ENCODE measurements around the gene NR3C2. TPM values are rescaled to one million over a fixed set of nuclear protein-coding genes. Genes with fewer than 3 reads are reported as not detected.

The NR3C2 gene
- total and polyA plus RNA-seq, 10 of the 15 experiments (the other 5 are each of a cell fraction or from before 2014, with no cell fraction given) = 0.05 to 0.11 (median 0.08) TPM; not detected in 4

DNA sequence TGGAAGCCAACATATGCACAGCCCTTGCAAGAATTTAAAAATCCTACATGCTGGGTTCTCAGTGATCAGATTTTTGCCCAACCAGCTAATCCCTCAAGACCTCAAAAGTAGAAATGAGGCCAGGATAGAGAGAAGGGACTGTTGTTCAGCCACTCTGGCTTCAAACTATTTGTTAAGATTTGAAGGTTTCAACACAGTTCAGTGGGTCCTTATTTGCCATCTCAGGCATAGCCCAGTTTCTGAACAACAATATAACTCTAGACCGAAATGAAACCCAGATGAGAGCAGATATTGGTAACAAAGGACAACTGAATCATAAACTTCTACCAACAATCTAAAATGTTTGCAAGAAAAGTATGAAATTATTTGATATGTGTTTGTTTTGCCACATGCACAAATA, 237.3 kb downstream of the NR3C2 start (continued):
- TF ChIP-seq, protein P1, sequence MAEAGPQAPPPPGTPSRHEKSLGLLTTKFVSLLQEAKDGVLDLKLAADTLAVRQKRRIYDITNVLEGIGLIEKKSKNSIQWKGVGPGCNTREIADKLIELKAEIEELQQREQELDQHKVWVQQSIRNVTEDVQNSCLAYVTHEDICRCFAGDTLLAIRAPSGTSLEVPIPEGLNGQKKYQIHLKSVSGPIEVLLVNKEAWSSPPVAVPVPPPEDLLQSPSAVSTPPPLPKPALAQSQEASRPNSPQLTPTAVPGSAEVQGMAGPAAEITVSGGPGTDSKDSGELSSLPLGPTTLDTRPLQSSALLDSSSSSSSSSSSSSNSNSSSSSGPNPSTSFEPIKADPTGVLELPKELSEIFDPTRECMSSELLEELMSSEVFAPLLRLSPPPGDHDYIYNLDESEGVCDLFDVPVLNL (IDR thresholded peaks at IDR 0.05; ENCODE audit: low read depth, low read length) = no peak
- TF ChIP-seq, protein P2, sequence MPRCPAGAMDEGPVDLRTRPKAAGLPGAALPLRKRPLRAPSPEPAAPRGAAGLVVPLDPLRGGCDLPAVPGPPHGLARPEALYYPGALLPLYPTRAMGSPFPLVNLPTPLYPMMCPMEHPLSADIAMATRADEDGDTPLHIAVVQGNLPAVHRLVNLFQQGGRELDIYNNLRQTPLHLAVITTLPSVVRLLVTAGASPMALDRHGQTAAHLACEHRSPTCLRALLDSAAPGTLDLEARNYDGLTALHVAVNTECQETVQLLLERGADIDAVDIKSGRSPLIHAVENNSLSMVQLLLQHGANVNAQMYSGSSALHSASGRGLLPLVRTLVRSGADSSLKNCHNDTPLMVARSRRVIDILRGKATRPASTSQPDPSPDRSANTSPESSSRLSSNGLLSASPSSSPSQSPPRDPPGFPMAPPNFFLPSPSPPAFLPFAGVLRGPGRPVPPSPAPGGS (IDR thresholded peaks at IDR 0.05; ENCODE audit: borderline replicate concordance, insufficient read depth, low read depth, low read length, poor library complexity, severe bottlenecking) = no peak
- no peak for TF ChIP-seq GABPA (IDR thresholded peaks at IDR 0.05; ENCODE audit: low read depth)
- TF ChIP-seq PAX5 (IDR thresholded peaks at IDR 0.05; ENCODE audit: borderline replicate concordance, low read depth, low read length) = no peak

DNA sequence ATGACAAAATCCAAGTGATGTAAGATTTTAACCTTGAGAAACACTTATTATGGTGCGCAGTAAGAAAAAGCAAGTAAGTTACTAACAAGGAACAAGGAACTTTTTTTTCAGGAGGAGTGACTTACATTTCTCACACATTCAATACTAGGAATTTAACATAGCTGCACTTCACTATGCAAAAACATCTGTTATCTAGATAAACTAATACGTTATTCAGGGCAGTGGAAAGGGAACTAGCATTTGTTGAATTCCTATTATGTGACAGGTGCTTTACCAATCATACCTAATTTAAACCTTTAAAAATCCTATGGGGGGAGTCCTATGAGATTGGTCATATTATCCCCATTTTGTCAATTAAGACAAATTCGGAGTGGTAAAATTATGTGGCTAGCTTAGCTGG, 238.0 kb downstream of the NR3C2 start:
- Histone ChIP-seq H3K36me3 (ENCODE audit: control insufficient read depth in 2 of 2, insufficient read depth in 2 of 2, low read length in 1 of 2) (no peaks in the 10 kb centered on the region), H3K27me3 (replicated peaks in 1 of 2; ENCODE audit: control insufficient read depth in 2 of 2, insufficient read depth in 2 of 2, low read length in 1 of 2) (no peaks in the 10 kb centered on the region; a peak in 1 of 4 replicates), H4K20me1 (ENCODE audit: control insufficient read depth, insufficient read depth) (no peaks in the 10 kb centered on the region), H3K9me3 (replicated peaks; ENCODE audit: control insufficient read depth, insufficient read depth, low read length) (no peaks in the 10 kb centered on the region), H3K79me2 (ENCODE audit: control insufficient read depth, insufficient read depth, low read length) (no peaks in the 10 kb centered on the region), H3K27ac (ENCODE audit: control insufficient read depth, insufficient read depth) (no peak overlapping the region), H3K4me2 (ENCODE audit: control insufficient read depth, insufficient read depth) (no peak overlapping the region), H3K9ac (ENCODE audit: control insufficient read depth, insufficient read depth, low read length) (no peak overlapping the region), H3K4me1 (ENCODE audit: control insufficient read depth, insufficient read depth, low read length) (no peaks in the 10 kb centered on the region), H2AFZ (ENCODE audit: control insufficient read depth, low read depth, low read length) (no peak overlapping the region), H3K4me3 (no peak overlapping the region)
- DNase-seq (ENCODE audit: low read depth, low spot score) (no peak), FAIRE-seq (no peak), ATAC-seq (no peak)
- BruUV-seq (replicated peaks) = no TSS peak
- ChIA-PET POLR2A (no interaction called here), CTCF (no interaction called here), RAD21 (ENCODE audit: unreplicated experiment) (no interaction called here), SMC1A (ENCODE audit: uncharacterized antibody, unreplicated experiment) (no interaction called here)
- intact Hi-C loops (cut with micrococcal nuclease; ENCODE audit: unreplicated experiment) = no loop called here
- in situ Hi-C loops (cut with MboI) = no loop called here
- 34% methylated on average over 3 of the region's 3 CpGs for whole genome bisulfite sequencing (ENCODE audit: insufficient coverage, insufficient replicate concordance, low lambda C conversion rate, missing lambda C conversion rate)
- TF ChIP-seq RUNX3 (IDR thresholded peaks at IDR 0.05; ENCODE audit: low read length) = no peak
- TF ChIP-seq EGR1 (IDR thresholded peaks at IDR 0.05; ENCODE audit: borderline replicate concordance in 1 of 2, low read depth in 2 of 2, low read length in 2 of 2) = no peak
- TF ChIP-seq, protein P3, sequence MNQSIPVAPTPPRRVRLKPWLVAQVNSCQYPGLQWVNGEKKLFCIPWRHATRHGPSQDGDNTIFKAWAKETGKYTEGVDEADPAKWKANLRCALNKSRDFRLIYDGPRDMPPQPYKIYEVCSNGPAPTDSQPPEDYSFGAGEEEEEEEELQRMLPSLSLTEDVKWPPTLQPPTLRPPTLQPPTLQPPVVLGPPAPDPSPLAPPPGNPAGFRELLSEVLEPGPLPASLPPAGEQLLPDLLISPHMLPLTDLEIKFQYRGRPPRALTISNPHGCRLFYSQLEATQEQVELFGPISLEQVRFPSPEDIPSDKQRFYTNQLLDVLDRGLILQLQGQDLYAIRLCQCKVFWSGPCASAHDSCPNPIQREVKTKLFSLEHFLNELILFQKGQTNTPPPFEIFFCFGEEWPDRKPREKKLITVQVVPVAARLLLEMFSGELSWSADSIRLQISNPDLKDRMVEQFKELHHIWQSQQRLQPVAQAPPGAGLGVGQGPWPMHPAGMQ (IDR thresholded peaks at IDR 0.05; ENCODE audit: borderline replicate concordance) = no peak
- no peak for TF ChIP-seq SUZ12 (IDR thresholded peaks at IDR 0.05; ENCODE audit: unreplicated experiment)
- no peak for TF ChIP-seq SREBF1 (IDR thresholded peaks at IDR 0.05; ENCODE audit: low read length)
- TF ChIP-seq, protein P4, sequence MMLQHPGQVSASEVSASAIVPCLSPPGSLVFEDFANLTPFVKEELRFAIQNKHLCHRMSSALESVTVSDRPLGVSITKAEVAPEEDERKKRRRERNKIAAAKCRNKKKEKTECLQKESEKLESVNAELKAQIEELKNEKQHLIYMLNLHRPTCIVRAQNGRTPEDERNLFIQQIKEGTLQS (IDR thresholded peaks at IDR 0.05; ENCODE audit: borderline replicate concordance, extremely low read depth, low read depth, low read length) = no peak
- TF ChIP-seq, protein P5, sequence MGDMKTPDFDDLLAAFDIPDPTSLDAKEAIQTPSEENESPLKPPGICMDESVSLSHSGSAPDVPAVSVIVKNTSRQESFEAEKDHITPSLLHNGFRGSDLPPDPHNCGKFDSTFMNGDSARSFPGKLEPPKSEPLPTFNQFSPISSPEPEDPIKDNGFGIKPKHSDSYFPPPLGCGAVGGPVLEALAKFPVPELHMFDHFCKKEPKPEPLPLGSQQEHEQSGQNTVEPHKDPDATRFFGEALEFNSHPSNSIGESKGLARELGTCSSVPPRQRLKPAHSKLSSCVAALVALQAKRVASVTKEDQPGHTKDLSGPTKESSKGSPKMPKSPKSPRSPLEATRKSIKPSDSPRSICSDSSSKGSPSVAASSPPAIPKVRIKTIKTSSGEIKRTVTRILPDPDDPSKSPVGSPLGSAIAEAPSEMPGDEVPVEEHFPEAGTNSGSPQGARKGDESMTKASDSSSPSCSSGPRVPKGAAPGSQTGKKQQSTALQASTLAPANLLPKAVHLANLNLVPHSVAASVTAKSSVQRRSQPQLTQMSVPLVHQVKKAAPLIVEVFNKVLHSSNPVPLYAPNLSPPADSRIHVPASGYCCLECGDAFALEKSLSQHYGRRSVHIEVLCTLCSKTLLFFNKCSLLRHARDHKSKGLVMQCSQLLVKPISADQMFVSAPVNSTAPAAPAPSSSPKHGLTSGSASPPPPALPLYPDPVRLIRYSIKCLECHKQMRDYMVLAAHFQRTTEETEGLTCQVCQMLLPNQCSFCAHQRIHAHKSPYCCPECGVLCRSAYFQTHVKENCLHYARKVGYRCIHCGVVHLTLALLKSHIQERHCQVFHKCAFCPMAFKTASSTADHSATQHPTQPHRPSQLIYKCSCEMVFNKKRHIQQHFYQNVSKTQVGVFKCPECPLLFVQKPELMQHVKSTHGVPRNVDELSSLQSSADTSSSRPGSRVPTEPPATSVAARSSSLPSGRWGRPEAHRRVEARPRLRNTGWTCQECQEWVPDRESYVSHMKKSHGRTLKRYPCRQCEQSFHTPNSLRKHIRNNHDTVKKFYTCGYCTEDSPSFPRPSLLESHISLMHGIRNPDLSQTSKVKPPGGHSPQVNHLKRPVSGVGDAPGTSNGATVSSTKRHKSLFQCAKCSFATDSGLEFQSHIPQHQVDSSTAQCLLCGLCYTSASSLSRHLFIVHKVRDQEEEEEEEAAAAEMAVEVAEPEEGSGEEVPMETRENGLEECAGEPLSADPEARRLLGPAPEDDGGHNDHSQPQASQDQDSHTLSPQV (IDR thresholded peaks at IDR 0.05) = no peak
- TF ChIP-seq TBL1XR1 (IDR thresholded peaks at IDR 0.05; ENCODE audit: low read depth, low read length) = no peak
- TF ChIP-seq IKZF1 (conservative IDR thresholded peaks at IDR 0.05) = no peak
- TF ChIP-seq PAX5 (IDR thresholded peaks at IDR 0.05; ENCODE audit: borderline replicate concordance, low read depth, low read length) = no peak
